DMS153 treated with DMSO at 0.1 percent for 48 hours (cell line): ENCODE data around the gene MYPN.
"Not testable (repeated sequence)": the region's sequence is repeated elsewhere in the genome, so short reads cannot be mapped to it uniquely, and the experiment has no call there.

ENCODE experiments used
- DNase-seq: peaks from one replicate; lab custom pipeline; 2025; ENCODE audit not compliant: unreplicated experiment; lab: John Stamatoyannopoulos, UW

Gene MYPN

DNA sequence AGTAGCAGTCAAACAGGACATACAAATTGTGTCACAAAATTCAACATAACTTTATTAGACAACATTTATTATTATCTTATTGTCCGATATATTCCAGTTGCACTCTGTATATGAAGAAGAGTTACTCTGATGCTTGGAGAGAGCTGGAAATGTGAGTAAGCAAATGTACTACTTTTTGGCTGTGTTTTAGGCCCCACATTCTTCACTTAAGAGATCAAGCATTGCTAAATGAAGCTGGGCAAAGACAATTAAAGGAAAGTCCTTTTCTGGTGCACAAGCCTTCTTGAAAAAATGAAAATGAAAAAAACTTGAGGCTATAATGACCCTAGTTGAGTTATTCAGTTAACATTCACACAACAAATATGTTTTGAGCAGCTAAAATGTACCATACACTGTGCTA, 26.1 kb downstream of the MYPN start:
- no peak for DNase-seq

- DNase-seq = no peak
These were observed 26.9 kb downstream of the MYPN start for GRCh38 chr10:68135922-68136792.

GRCh38 chr10:68137171-68137570, 27.9 kb downstream of the MYPN start:
- no peak for DNase-seq

DNA sequence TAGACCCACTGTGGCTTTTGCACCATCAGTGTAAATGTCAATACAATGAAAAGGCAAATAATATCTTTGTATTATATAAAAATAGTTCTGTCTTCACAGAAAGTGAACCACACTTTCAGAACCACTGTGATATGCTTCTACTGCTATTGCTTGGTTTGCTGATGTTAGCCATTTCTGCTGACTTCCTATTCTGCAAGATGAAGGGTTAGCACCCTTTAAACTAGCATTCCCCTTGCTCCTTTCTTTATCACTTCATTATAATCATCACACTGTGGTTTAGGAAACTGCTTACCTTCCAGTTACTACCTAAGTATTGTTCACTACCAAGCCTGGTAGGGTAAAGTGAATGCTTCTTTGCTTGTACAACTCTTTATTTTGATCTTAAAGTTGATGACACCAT, 29.2 kb downstream of the MYPN start:
- DNase-seq = no peak

DNA sequence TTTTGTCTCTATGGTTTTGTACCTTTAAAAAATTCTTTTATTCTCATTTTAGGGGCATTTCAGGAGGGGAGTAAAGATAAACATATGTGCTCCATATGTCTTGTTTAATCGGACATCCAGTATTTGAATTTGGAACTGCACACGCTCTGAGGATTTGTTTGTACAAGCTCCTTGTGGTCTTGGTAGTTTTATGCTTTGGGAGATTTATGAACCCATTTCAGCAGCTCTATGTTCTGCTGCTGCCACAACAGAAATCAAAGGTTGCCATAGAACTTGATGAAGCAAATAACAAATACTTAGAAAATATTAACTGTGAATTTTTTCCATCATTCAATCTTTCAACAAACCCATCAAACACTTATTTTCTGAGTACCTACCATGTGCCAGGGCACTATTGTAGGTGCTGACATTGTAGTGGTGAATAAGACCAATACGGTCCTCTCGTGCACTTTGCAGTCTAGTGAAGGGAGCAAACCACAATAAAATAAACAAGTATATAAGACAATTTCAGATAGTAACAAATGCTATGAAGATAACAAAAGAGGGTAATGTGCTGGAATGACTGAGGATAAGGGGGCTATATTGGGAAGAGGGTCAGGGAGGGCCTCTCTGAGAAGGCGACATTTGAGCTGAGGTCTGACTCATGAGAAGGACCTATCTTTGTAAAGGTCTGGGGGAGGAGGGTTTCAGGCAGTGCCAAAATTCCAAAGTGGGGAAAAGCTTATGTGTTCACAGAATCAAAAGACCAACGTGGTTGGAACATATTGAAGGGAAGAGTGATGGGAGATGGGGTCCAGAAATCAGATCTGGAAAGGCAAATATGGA, 30.4 kb downstream of the MYPN start:
- no peak for DNase-seq

GRCh38 chr10:68142761-68143160, 33.5 kb downstream of the MYPN start:
- no peak for DNase-seq

DNA sequence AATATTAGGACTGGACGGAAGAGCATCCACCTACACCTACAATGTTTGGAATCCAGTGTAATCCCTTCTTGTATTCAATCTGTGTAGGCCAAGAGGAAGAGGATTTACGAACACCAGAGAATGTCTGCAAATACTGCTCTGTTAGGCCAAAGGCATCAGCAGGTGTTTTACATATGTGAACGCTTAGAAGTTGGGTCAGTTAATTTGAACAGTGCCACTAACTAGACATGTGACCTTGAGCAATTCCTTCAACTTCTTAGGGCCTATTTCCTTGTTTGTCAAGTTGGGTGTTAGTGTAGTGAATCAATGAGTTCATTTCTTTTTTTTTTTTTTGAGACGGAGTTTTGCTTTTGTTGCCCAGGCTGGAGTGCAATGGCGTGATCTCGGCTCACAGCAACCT, 35.4 kb downstream of the MYPN start:
- DNase-seq = no peak

DNA sequence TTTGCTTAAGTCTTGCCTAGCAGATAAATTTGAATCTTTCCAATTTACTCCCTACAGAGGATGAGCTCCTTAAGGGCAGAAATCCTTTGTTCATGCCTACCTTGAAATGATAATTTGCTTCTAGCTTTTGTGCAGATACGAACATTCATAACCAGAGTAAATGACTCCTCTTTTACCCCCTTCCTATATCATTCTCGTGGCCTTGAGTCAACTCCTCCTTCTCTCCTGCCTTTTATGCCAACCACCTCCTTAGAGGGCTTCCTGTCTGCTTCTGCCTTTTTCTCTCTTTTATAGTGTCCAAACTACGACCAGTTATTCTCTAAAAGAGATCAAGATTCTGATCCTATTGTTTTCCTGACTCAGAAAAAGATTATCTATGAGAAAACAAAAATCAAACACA, 36.4 kb downstream of the MYPN start:
- no peak for DNase-seq

GRCh38 chr10:68146133-68146532, 36.8 kb downstream of the MYPN start:
- DNase-seq = no peak

DNA sequence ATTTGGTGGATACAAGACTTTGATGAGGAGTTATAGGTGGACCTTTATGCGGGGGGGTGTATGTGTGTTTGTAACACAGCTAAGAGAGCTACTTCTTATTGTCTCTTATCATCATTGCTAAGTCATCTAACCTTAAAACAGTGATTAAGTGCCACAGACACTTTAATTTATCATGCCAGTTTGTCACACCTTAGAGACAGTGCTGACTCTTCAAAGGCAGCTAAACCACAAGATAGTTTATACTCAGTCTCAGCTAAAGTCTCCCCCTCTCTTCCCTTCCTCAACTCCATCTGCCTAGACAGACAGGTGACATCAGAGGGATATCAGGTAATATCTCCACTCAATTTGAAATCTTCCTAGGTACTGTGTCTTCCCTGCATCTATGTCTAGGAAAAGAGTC, 42.2 kb downstream of the MYPN start:
- DNase-seq = no peak

DNA sequence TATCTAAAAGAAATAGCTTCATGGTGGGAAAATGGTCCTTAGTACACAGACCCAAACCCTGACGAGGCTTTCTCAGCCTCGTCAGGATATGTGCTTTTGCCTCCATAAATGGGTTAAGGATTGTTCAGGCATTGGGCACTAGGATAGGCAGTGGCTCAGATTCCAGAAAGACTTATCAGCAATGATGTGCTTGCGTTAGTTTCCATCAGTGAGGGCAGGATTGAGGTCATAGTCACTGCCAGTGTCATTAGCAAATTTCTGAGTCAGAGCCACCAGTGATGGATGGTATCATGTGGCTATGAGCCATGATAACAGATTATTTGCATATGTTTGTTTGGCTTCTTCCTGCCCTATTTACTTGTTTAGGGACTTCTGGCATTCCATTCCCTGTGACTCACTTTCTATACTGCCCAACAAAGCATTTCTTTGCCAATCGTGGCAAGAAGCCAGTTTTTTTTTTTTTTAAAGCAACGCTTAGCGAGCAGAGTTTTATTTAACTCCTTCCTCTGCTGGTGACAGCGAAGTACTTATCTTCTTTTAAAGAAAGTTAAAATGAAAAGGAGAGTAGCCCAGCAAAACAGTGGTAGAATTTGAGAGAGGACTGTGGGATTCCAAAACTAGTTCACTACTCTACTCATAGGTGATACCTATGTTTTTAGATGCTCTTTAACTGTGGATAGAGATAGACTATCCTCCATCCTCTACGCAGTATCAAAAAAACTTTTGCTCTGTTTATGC, 44.4 kb downstream of the MYPN start:
- DNase-seq = no peak

- no peak for DNase-seq
These were observed 44.9 kb downstream of the MYPN start for GRCh38 chr10:68154211-68154497.

DNA sequence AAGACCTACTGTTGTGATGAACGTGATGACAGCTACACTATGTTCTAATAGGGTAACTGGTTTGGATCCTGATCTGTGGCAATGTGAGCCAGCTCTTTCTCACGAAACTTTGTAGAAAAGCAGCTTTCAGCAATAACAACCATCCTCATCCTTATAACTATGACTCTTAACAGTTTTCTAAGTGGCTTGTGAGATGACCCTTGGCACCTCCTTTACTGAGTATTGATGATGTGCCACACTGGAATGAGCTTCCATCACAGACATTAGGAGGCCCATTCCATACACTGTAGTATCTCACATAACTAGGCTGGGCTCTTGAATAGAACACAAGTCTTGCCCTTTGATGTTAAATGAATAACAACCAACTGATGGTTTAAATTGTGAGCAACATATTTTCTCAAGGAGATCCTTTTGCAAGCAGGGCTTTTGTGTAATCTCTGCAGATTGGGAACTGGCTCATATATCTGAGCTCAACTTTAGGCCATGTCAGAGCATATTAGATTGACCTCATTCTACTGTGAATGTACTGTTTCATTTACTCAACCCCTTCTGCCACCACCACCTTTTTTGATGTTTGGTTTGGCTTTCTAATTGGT, 46.4 kb downstream of the MYPN start:
- no peak for DNase-seq

DNA sequence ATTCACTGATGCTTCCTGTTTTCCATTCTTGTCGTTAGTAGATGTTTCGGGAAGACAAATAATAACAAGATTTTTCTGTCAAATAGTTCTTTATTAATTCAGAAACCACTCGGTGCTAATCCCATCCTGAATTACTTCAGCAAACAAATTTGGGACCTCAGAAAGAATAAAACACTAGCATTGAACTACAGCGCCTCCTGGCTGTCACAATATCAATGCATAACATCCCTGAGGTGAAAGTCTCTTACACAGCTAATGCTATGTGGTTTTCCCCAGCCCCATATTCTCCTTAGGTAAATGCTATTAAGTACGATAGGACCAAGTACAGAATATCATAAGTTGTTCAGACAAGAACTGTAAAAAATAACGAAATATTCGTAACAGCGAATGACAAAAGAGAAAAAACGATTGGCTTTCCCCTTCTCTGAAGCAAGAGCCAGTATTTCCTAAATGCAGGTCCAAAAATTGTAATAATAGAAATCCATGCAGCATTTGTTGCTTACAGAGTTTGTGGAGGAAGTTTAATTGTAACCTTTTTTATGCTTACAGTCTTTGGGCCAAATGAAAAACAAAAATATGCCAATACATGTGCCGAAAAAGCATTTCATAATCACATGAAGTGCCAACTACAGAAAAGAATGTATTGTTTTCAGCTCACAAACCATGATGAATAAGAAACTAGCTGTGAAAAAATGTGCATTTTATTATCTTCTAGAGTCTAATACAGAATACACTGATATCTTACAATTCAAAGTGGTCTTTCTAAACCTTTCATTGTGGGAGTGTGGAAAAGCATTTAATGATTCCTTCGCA, 47.3 kb downstream of the MYPN start:
- DNase-seq = peak; percentile 49

GRCh38 chr10:68157522-68157921, 48.2 kb downstream of the MYPN start:
- not testable (repeated sequence) for DNase-seq

DNA sequence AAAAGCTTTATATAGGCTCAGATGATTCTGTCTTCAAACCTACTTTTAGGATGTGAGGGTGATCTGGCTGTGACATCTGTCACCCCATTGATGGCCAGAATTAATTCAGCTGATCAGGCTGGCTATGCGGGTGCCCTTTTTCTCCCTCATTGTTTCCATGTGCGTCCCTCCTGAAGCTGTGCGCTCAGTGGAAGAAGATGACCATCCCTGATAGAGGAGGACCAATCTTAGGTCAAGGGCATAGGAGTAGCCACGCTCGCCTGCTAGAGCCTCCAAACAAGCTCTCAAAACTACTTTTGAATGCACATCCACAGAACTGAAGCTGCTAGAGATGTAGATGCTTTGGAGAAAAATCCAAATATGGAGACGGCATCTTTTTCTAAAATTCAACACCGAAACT, 48.7 kb downstream of the MYPN start:
- DNase-seq = no peak

GRCh38 chr10:68163735-68164134, 54.4 kb downstream of the MYPN start:
- no peak for DNase-seq

GRCh38 chr10:68165643-68166042, 56.4 kb downstream of the MYPN start:
- DNase-seq = no peak

GRCh38 chr10:68166871-68167585, 57.7 kb downstream of the MYPN start:
- no peak for DNase-seq
